ENCODE data around the gene IKBIP.
"Not testable (repeated sequence)": the region's sequence is repeated elsewhere in the genome, so short reads cannot be mapped to it uniquely, and the experiment has no call there.

Gene IKBIP

GRCh38 chr12:98578821-98579220 is 65.8 kb downstream of the IKBIP start:
- TF ChIP-seq, protein P1, sequence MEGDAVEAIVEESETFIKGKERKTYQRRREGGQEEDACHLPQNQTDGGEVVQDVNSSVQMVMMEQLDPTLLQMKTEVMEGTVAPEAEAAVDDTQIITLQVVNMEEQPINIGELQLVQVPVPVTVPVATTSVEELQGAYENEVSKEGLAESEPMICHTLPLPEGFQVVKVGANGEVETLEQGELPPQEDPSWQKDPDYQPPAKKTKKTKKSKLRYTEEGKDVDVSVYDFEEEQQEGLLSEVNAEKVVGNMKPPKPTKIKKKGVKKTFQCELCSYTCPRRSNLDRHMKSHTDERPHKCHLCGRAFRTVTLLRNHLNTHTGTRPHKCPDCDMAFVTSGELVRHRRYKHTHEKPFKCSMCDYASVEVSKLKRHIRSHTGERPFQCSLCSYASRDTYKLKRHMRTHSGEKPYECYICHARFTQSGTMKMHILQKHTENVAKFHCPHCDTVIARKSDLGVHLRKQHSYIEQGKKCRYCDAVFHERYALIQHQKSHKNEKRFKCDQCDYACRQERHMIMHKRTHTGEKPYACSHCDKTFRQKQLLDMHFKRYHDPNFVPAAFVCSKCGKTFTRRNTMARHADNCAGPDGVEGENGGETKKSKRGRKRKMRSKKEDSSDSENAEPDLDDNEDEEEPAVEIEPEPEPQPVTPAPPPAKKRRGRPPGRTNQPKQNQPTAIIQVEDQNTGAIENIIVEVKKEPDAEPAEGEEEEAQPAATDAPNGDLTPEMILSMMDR (IDR thresholded peaks at IDR 0.05; ENCODE audit: unreplicated experiment in 3 of 3), result no peak
- Mint-ChIP-seq H3K27ac (no peak overlapping the region), H3K9me3 (no peaks in the 10 kb centered on the region)

DNA sequence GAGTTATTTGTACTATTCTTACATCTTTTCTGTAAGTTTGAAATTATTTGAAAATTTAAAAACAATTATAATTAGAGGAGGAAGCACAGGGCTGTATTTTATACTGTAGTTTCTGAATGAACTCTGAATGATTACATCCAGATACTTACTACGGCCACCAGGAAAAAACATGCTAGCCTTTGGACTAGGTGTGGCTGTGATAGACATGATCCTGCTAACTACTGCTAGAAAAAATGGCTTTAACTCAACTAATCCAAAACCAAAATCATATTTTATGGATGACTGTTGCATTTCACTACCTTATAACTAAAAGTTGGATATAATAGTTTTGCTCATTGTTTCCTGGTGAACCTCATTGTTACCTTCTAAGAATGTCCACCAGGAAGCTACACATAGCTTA is 66.2 kb downstream of the IKBIP start:
- H3K36me3 Mint-ChIP-seq (ENCODE audit: low read depth), result no peaks in the 10 kb centered on the region
- TF ChIP-seq, protein P1 (IDR thresholded peaks at IDR 0.05; ENCODE audit: unreplicated experiment in 3 of 3), result no peak
- no peak overlapping the region for H3K27ac Mint-ChIP-seq
- no peaks in the 10 kb centered on the region for H3K4me1 Mint-ChIP-seq
- H3K4me3 Mint-ChIP-seq, result no peak overlapping the region
- no peaks in the 10 kb centered on the region for H3K27me3 Mint-ChIP-seq (ENCODE audit: low read depth)
- H3K9me3 Mint-ChIP-seq, result no peaks in the 10 kb centered on the region

More at GRCh38 chr12:98578821-98579220, 65.8 kb downstream of the IKBIP start:
- no peak overlapping the region for H3K4me3 Mint-ChIP-seq
- H3K4me1 Mint-ChIP-seq, result no peaks in the 10 kb centered on the region
- no peaks in the 10 kb centered on the region for H3K27me3 Mint-ChIP-seq (ENCODE audit: low read depth)
- H3K36me3 Mint-ChIP-seq (ENCODE audit: low read depth), result no peaks in the 10 kb centered on the region

GRCh38 chr12:98576795-98577194 is 67.8 kb downstream of the IKBIP start:
- not testable (repeated sequence) for H3K27ac Mint-ChIP-seq; H3K4me3 Mint-ChIP-seq; H3K36me3 Mint-ChIP-seq (ENCODE audit: low read depth); H3K4me1 Mint-ChIP-seq; H3K9me3 Mint-ChIP-seq; H3K27me3 Mint-ChIP-seq (ENCODE audit: low read depth)

GRCh38 chr12:98575013-98575412 is 69.6 kb downstream of the IKBIP start:
- no peaks in the 10 kb centered on the region for H3K36me3 Mint-ChIP-seq (ENCODE audit: low read depth)
- no peaks in the 10 kb centered on the region for H3K27me3 Mint-ChIP-seq (ENCODE audit: low read depth)
- no peaks in the 10 kb centered on the region for H3K9me3 Mint-ChIP-seq
- no peaks in the 10 kb centered on the region for H3K4me1 Mint-ChIP-seq
- no peak overlapping the region for H3K27ac Mint-ChIP-seq
- H3K4me3 Mint-ChIP-seq, result no peak overlapping the region
- TF ChIP-seq, protein P1 (IDR thresholded peaks at IDR 0.05; ENCODE audit: unreplicated experiment in 3 of 3), result no peak

Data from nephron (organoid).